NCI-H774 (cell line): ENCODE measurements around the gene DNAJB4.
"Not testable (repeated sequence)": the region's sequence is repeated elsewhere in the genome, so short reads cannot be mapped to it uniquely, and the experiment has no call there.

Experiments
- DNase-seq: peaks from one replicate; lab custom pipeline; 2025; lab: John Stamatoyannopoulos, UW

The DNAJB4 gene

DNA sequence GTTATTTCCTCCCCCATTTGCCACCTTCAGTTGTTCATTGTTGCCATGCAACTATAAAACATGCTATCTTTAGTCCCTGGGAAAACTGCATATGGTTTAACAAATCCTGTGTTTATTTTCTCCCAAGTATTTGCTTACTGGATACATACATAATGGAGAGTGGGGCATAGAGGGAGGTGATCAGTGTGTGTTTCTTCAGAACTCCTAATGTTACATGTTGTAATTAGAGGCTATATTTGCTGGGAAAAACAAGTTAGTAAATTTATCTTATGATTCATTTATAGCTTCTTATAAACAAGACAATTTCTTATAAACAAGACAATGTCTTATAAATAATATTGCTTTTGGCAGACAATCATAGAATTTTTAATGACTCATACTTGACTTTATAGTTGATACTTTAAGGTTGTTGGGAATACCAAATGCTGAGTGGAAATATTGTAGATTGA lies 33.8 kb downstream of the DNAJB4 start:
- DNase-seq: peak; percentile 45

DNA sequence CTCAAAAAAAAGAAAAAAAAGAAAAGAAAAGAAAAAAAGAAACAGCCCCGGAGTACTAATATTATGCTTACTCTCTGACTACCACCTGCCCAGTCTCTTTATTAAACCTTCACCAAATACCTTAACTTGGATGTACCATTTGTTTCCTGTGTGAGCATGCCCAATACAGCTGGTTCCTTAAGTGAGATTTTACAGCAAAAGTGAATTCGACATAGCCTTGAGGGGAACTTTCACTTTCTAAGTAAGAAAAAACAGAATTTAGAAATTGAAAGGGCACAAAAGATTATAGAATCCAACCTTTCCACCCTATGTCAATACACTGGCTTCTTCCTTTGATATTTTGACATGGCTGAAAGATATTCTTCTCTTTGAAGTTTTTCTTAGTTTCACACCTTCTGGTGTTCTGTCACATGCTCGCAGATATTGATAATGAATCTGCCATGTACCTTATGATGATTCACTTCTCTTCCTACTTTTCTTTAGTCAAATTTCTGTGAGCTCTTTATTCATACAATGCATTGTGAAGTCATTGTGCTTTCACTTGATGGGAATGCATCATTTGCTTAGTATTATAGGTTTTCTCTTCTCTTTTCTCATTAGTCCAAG lies 35.8 kb downstream of the DNAJB4 start:
- no peak for DNase-seq

DNA sequence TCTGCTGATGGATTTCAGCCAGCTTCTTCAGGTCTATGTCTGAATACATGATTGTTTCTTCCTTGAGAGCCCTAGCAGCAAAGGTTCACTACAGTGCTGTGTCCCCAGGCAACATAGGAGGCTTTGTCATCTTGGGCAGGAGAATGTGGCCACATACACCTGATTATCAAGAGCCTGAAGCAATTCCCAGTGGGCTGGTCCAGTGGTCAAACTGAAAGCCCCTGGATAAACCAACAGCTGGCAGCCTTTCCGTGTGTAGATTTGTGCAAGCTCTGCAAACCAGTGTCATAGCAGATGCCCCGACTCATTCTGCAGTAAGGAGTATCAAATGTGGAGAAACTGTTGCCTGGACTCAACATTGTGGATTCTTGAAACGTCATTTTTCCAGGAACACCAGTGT lies 38.7 kb downstream of the DNAJB4 start:
- DNase-seq: no peak

DNA sequence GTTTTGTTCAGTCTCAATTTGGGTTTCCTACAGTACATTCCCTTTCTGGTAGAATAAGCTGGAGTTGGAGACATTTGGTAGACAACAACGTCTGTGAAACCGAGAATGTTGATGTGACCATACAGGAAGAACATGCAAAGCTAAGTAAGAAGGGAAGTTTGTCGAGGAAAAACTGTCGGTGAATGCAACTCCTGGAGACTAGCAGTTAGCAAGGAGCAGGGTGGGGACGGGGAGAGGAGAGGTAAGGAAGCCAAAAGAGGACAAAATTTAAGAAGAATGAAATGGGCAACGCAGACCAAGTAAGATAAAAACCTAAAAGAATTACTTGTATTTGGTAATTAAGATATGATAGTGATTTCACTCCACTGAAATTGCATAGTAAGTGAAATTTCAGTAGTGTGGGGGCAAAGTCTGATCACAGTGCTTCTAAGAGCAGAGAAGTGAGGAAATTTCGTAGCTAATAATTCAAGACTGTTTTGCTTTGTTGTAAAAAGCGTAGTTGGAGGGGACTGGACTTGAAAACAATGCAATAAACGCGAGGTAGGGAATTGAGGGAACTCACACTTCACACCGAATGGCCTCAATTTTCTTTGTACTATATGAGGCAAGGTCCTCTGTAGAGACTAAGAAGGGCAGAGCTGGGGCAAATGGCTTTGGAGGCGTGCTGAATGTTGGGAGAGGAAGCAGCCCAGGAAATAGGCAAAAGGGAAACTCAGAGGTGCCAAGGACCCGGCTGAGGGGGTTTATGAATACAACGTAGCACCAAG lies 40.2 kb downstream of the DNAJB4 start:
- no peak for DNase-seq

DNA sequence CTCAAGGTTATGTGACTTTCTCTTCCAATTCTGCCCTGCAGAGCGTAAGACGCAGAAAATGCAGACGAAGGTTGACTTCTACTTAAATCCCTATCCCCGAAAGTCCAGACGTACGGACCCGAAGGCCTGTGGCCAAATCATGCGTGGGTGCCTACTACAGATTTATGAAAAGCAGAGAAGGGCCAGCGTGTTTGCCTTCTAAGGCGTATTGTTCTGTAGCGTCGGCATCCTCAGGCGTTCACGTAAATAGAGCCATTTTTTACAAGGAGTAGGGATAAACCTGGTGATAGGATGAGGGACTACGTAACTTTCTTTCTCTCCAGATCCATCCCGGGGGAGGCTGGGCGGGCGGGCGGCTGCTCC lies 40.8 kb downstream of the DNAJB4 start:
- no peak for DNase-seq

DNA sequence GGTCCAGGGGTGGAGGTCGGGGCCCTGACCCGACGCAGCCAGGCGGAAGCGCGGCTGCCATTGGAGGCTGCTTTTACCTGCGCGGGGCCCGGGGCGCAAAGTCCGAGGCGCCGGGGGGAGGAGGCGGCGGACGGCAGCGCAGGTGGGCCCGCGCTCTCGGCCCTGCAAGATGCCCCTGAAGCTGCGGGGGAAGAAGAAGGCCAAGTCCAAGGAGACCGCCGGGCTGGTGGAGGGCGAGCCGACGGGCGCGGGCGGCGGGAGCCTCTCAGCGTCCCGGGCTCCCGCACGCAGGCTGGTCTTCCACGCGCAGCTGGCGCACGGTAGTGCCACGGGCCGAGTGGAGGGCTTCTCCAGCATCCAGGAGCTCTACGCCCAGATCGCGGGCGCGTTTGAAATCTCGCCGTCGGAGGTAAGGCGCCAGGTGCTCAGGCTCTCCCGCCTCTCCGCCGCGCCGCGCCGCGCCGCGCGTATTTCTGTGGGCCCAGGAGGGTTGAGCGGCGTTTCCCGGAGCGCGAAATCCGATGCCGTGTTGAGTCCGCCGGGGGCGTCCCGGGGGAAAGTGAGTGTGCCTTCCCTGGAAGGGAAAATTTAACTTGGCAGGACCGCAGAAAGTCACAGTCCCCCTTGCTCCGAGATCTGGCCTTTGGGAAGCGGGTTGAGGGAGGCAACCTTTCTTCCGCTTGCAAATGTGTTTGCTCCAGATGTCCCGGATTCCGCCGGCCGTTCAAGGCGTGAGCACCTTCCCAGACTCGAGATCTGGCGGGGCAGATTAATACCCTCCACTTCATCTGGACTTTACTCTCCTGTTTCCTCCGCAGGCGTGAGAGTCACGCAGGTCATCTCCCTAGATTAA lies 41.4 kb downstream of the DNAJB4 start, which contains the start of gene GIPC2:
Gene GIPC2, plus strand, starts transcription at position 41 of the 853 bp plus-strand sequence. Its CDS starts 129 bp downstream, at position 170.
- peak; percentile 18 for DNase-seq

DNA sequence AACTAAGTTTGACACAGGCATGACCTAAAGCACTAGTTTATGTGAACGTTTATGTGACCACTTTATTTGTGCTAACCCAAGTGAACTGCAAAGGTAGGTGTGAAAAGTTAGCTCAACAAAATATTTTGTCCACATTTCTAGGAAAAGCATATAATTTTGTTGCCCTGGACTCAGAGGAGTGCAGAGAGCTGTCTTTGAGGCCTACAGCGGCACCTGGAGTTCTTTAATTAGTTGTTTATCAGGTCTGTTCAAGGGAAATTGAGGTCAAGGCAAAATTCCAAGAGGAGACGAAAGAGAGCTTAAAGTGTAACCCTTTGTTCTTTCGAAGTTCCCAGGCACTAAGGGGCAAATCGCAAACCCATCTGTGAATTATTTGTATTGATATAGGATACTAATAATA lies 42.4 kb downstream of the DNAJB4 start:
- no peak for DNase-seq

DNA sequence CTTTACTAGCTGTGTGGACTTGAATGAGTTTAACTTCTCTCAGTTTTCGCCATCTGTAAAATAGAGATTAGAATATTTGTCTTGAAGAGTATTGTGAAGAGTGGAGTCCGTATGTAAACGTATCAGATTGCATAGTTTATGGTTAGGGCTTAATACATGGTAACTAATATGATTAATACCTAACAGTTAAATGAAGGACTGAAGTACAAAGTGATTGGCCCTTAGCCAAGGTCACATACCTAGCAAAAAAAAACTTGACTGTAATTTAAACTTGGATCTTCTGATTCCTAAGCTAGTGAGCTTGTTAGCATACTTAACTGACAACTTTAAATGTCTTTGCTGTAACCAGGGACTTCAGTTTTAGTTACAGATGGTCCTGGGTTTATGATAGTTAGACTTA lies 42.9 kb downstream of the DNAJB4 start:
- no peak for DNase-seq

DNA sequence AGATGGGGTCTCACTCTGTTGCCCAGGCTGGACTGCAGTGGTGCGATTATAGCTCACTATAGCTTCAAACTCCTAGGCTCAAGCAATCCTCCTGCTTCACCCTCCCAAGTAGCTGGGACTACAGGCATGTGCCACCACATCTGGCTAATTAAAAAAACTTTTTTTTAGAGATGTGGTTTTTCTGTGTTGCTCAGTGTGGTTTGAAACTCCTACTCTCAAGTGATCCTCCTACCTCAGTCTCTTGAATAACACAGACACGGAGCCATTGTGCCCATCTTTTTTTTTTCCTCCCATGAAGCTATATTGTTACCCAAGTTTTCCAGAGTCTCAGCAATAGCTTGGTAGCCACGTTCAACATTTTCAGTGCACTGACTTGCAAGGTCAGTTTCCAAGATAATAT lies 43.7 kb downstream of the DNAJB4 start:
- no peak for DNase-seq

DNA sequence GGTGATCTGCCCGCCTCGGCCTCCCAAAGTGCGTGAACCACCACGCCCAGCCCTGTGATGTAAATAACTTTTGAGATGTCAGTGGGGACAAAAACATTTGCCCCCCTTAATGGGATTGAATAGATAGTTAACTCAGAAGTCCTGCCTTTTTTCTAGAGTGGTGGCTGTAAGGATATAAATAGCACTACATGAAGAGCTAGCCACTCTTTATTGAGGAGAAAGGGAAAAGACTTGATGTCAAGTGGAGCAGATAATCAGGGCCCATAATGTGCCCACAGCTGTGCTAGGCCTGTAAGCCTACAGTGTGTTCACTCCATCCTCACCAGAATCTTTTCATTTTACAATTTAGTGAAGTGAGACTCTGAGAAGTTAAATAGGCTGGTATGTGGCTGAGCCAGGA lies 44.7 kb downstream of the DNAJB4 start:
- DNase-seq: no peak

DNA sequence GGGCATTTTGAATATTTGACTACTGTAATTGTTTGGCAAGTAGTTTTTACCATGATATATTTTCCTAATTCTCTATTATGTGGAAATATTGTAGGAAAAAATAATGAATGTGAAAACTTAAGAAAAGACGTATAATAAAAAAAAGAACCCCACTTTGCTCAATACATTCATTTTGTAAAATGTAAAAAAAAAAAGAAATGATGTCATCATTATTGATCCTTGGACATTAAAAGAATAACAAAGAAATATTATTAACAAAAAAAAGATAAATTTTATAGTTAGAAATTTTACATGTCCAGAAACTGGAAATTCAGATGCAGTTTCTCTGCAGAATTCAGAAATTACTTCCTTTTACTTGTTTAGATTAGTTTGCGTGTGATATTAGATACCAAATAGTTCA lies 46.3 kb downstream of the DNAJB4 start:
- no peak for DNase-seq

DNA sequence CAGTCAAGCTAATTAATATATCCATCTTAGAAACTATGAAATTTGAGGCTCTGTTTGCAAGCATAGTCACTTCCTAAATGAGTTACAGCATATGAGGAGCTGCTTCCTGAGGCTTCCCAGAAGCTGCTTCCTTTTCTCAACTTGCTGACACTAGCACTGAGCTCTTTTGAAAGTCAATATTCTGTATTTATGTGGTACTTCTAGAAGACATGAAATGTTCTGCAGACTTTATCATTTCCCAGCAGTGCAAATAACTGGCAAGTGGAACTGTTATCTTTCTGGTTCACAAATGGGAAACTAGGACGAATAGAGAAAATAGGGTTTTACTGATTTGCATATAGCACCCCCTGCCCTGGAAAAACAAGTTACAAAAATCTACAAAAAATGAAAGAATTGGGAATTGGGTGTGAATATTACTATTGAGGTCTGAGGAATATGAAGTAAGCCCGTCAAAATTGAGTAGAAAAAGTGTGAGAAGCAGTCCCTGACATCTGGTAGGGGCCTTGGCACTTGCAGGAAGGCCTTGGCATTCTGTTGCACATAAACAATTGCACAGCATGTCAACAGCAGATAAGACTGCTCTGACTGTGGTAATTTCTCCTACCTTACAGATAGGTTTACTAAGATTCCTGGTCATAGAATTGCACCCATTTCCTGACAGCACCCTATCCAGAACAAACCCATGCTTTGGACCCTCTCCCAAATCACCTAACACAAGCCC lies 48.1 kb downstream of the DNAJB4 start:
- no peak for DNase-seq

DNA sequence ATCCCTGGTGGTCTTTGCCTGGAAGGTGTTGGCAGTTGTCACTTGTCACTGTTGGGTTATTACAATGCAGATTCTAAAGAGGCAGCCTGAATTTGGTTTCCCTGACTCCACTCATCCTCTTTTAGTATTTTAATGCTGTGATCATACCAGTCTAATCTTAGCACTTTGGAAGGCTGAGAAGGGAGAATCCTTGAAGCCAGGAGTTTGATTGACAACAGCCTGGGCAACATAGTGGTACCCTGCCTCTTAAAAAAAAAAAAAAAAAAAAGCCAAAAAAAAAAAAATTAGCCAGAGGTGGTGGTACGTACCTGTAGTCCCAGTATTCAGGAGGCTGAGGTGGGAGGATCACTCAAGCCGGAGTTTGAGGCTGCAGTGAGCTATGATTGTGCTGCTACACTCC lies 48.8 kb downstream of the DNAJB4 start:
- DNase-seq: no peak

DNA sequence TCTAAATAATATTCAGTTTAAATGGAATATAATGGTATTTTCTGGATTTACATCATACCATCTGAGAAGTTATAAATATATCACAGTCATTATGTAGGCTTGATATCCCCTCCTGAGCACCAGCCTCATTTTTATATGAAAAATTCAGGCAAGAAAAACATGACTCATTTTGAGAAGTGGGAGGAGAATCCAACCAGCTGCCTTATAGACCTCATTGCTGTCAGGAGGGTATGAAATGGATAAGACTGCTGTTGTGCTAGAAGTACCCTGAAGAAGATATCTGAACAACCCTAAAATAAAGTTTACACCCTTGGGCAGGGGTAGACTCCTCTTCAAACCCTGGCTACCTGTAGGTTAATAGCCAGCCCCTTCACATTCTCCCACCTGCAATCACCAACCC lies 49.8 kb downstream of the DNAJB4 start:
- DNase-seq: no peak

DNA sequence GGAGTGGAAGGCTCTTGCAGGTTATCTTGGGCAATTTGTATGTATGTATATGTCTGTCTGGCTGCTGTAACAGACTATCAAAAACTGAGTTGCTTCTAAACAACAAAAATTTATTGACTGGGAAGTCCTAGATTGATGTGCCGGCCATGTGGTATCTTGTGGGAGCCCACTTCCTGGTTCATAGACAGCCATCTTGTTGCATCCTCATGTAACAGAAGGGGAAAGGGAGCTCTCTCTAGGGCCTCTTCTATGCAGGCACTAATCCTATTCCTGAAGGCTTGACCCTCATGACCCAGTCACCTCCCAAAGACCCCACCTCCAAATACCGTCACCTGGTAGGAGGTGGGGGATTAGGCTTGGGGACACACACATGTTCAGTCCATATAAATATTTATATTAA lies 50.2 kb downstream of the DNAJB4 start:
- no peak for DNase-seq

DNA sequence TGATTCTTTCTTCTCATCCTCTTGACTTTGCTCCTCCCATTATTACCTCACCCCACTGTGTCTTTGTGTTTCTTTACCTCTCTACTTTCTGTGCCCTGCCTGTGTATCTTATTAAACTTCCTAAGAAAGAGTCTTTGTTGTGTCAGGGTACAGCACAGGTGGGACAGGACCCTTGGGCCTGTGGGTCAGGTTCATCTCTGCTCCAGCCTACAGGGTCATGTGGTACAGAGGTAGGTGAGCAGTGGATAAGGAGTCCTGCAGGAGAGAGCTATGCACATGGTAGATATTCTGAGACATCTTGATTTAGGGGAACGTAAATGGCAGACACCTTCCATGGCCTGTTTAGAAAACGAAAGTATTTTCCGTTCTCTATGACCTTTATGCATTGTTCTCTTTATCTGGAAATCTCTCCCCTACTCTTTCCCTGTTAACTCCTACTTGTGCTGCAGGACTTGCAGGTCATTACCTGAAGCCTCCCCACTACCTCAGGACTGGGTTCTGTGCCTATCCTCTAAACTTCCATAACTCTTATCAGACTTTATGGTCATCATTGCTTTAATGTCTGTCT lies 50.9 kb downstream of the DNAJB4 start:
- DNase-seq: no peak

DNA sequence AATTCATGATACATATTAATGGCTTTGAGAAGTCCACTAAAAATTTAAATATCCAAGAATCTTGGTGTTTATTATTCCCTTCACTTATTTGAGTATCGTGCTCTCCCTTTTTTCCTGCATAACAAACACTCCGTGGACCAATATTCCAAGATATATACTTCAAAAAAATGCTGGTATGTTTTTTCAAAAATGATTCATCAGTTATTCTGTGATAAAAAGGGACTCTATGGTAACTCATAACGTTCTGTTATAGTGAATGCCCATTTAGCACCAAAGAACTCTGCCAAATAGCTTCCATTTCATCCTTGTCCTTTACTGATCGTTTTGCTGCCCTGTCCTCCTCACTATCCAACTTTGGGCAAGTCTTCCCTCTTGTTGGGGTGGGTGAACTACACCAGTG lies 53.9 kb downstream of the DNAJB4 start:
- DNase-seq: no peak

DNA sequence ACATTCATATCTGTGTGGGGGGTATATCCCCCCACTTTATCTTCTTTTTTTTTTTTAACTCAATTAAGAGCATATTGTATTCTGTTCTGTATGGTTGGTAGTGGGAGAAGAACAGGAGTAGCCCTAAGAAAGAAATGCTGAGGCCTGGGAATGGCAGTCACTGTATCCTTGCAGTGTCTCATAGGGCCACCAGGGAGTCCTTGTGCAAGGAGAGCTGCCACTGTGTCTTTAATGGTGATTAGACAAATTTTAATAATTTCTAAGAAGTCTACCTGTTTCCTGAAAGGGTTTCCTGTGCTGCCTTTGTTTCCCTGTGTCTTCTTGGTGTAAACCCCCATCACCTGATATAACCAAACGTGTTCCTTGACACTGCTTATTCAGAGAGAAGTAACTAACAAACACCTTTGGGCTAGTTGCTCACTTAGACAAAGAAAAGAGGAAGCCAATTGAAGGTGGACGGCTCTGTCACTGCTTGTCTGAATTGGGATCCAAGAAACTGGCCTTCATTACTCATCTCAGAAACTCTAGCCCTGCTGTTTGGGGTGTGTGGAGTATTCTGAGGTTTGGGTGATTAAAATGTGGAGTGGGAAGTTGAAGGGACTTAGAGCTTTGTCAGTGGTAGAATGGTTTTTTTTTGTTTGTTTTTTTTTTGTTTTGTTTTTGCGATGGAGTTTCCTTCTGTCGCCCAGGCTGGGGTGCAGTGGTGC lies 56.3 kb downstream of the DNAJB4 start:
- DNase-seq: no peak

DNA sequence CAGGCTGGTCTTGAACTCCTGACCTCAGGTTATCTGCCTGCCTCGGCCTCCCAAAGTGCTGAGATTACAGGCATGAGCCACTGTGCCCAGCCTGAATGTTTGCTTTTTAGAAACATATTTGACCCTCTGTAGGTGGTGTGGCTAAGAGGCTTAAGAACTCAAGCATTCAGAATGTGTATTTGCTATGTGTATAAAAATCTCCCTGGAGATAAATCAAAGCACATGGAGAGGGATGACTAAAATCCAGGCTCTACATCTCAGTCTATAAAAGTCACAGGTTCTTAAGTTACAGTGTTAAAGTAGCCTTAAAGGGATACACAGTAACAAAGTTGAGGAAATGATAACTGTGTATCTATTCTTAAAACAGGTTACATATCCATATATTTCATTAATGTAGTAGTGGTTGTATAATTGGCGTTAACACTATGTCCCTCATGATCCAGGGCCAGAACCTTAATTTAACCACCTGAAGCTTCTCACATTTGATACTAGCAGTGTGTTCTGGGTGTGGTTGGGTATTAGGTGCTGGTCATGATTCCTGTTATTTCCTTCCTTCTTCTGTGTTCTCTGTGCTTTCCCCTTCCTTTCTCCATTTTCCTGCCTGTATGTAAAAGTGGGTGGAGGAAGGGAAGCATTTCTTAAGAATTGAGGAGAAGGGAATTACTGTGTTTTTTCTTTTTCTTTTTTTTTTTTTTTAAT lies 57.2 kb downstream of the DNAJB4 start:
- no peak for DNase-seq

DNA sequence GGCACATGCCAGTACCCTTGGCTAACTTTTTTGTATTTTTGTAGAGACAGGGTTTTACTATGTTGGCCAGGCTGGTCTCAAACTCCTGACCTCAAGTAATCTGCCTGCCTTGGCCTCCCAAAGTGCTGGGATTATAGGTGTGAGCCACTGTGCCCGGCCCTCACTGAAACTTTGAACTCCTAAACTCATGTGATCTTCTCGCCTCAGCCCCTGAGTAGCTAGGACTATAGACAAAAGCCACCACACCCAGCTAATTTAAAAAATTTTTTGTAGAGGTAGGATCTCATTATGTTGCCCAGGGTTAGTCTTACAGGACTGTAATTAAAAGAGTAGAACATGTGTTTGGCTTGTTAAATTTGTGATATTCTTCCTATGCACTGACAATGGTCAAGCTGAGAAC lies 60.1 kb downstream of the DNAJB4 start:
- not testable (repeated sequence) for DNase-seq
